HG03520 (cell line): ENCODE results near the gene VPS39.
"Not testable (repeated sequence)": the region's sequence is repeated elsewhere in the genome, so short reads cannot be mapped to it uniquely, and the experiment has no call there.

Experiments used
- ATAC-seq: cut with Tn5 transposase; IDR thresholded peaks from one replicate; pipeline ENCODE4 v1.9.1; 2021; ENCODE audit warnings: mild to moderate bottlenecking, moderate library complexity; ENCODE audit not compliant: unreplicated experiment

Gene VPS39, protein sequence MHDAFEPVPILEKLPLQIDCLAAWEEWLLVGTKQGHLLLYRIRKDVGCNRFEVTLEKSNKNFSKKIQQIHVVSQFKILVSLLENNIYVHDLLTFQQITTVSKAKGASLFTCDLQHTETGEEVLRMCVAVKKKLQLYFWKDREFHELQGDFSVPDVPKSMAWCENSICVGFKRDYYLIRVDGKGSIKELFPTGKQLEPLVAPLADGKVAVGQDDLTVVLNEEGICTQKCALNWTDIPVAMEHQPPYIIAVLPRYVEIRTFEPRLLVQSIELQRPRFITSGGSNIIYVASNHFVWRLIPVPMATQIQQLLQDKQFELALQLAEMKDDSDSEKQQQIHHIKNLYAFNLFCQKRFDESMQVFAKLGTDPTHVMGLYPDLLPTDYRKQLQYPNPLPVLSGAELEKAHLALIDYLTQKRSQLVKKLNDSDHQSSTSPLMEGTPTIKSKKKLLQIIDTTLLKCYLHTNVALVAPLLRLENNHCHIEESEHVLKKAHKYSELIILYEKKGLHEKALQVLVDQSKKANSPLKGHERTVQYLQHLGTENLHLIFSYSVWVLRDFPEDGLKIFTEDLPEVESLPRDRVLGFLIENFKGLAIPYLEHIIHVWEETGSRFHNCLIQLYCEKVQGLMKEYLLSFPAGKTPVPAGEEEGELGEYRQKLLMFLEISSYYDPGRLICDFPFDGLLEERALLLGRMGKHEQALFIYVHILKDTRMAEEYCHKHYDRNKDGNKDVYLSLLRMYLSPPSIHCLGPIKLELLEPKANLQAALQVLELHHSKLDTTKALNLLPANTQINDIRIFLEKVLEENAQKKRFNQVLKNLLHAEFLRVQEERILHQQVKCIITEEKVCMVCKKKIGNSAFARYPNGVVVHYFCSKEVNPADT

DNA sequence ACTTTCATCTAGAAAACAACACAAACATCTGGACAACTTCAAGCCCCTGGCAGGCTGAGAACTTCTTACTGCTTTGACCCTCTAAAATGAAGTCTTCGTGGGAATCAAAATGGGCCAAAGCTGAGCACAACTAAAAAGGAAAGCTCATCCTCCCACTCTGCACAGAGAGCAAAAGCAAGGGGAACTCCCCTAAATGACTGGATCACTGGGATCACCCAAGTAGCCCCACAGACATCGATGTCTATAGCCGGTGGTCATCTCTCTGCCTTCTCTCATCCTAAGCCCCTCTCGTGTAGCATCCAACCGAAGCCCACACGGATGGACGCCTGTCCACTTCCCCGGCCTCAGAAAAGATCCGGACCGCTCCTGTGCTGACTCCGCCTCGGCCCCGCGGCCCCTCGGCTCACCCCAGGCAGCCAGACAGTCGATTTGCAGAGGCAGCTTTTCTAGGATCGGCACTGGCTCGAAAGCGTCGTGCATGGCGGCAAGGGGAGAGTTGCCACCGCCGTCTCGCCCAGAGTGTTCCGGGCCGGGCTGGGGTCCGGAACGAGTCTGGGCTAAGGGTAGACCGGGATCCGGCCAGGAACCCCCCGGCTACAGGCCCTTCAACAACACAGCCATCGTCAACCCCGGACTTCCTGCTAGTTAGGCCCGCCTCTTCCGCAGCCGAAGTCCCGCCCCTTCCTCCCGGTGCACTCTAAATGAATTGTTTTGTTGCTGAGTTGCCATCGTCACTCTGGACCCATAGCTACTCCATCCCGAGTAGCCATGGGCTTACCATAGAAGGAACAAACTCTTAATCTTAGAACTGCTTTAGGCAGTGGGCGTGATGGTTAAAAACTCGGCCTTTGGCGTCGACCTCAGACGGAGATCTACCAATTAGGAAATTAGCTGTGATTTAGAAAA lies at the start of gene VPS39:
Gene VPS39 (minus strand): TSS at position 631 of the 906 bp plus-strand sequence. CDS start 151 bp downstream, at position 480.
- peak; percentile 78 for ATAC-seq

DNA sequence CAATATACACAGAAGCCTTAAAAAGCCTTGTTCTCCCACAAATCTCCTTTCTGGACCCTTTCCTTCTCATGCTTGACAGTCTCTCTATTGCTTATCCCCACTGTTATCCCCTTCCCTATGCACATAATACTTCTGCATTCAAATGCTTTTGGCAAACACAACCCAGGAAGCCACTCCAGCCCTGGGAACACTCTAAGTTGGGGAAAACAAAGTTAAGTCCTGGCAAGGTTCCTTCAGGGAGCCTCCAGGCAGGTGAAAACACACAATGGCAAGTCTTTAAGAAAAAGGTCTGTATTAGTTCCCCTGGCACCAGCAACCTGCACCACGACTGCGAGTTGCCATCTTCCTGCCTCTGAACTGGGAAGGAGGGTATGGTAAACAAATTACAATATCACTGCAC lies 45.2 kb upstream of the VPS39 start:
- ATAC-seq: no peak

DNA sequence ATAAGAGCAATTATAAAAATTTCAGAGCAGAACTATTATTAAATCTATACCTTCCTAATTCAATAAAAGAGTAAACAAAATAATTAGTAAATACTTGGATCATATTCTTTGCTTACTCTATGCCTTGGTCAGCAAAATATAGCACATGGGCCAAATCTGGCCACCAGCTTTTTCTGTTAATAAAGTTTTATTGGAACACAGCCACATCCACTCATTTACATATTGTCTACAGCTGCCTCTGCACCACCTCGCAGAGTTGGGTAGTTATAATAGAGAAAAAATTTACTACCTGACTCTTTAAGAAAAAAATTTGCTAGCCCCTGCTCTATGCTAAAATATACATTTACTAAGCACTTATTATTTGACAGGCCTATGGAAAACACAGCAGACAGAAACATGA lies 32.7 kb upstream of the VPS39 start:
- no peak for ATAC-seq

DNA sequence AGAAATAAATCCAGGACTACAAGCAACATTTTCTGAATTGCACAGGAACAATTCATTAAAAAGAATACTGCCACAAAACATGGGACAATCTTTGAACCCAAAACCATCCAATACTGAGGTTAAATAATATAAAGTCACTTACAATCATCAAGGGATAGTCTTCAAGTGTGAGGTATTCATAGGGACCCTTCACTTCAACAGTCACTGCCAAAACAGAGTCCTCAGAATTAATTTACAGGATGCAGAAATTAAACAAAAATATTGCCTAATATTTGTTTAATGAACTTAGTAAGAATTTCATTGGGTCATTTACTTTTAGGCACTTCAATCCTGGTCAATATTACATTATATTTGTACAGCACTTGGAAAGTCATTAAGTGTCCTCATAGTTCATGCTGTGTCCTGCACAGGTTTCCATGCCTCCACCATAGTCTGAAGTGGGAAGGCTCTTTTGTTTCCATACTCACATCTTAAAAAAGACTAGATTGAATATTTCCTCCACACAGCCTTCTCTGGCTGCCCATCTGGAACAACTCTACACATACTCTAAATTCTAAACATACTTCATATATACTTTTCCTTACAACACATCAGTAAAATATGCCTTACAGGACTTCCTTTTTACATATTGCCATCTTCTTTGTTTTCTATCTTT lies 31.6 kb upstream of the VPS39 start:
- ATAC-seq: no peak

DNA sequence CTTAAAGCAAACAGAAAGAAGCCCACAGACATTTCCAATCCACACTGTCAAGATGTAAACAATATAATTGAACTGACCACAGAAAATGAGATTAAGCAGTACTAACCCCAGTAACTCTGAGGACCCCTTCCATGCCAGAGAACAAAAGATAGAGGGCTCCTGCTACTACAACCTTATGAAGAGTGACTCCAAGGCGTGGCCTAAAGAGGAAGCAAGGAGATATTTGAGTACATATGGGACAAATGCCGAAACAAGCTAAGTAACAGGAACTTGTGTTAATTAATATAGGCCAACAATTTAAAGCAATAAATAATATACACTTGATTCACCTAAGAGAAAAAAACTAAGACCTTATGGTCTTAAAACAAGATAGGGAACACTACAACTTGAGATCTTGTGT lies 25.0 kb upstream of the VPS39 start:
- ATAC-seq: no peak

DNA sequence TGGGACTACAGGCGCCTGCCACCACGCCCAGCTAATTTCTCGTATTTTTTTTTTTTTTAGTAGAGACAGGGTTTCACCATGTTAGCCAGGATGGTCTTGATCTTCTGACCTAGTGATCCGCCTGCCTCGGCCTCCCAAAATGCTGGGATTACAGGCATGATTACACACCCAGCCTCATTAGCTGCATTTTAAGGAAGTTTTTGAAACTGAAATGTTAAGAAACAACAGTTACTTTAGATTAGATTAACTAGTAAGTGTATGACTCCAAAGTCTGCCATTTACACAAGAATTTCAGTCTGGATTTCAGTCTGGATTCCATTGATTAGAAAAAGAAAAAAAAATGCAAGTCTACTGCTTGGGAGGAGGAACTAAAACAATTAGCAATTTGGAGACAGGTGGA lies 24.5 kb upstream of the VPS39 start:
- ATAC-seq: no peak

DNA sequence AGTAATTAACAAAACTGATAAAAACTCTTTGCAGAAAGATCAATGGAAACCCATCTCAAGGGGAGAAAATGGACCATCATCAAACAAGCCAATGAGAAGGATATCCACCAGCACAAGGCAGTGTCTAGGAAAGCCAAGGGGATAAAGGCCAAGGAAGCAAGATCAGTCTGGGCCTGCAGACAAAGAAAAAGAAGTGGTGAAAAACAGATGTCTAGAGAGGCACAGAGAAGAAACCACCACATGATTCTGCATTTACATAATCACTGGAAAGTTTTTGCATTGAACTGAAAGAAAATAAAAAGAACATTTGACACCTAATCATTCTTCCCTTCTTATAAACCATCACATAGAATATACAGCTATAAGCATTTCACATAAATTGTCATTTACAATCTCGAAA lies 23.0 kb upstream of the VPS39 start:
- ATAC-seq: no peak

DNA sequence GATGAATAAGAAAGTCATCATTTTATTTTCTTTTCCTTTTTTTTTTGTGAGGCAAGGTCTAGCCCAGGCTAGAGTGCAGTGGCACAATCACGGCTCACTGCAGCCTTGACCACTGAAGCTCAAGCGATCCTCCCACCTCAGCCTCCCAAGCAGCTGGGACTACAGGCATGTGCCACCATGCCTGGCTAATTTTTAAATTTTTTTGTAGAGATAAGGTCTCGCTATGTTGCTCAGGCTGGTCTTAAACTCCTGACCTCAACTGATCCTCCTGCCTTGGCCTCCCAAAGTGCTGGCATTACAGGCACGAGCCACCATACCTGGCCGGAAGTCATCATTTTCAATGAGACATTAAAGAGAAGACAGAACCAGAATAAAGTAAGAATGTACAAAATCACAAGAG lies 20.9 kb upstream of the VPS39 start:
- ATAC-seq: not testable (repeated sequence)

DNA sequence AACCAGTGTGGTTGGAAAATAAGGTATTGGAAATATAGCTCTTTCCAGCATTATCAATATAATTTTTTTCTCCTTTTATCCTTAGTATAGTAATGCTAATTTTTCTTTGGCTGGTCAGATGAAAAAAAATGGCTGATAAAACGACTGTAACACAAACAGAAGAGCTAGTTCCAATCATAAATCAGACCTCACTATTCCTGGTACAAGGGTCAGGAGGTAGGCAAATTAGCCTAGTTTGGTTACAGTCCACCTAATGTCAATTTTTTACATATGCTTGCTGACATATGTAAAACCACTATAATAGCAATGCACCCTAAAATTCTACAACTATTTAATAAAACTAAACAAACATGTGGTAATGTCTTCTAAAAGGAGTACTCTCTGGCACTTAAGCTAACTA lies 19.9 kb upstream of the VPS39 start:
- no peak for ATAC-seq

DNA sequence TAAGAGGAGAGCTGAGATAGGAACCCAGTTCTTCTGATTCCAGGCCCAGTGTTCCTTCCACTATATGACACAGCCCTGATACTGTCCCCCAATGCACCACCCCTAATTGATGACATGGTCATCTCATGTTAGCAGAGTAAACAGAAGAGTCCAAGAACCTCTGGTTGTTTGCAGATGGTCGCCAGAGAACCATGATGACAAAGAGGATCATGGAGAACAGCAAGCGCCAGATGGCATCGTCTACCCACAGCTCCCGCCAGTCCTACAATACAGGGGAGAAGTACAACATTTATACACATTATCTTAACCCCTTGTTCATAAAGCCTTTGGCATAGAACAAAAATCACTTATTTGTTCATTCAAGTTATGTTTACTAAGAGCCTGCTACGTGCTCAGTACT lies 18.5 kb upstream of the VPS39 start:
- ATAC-seq: no peak

DNA sequence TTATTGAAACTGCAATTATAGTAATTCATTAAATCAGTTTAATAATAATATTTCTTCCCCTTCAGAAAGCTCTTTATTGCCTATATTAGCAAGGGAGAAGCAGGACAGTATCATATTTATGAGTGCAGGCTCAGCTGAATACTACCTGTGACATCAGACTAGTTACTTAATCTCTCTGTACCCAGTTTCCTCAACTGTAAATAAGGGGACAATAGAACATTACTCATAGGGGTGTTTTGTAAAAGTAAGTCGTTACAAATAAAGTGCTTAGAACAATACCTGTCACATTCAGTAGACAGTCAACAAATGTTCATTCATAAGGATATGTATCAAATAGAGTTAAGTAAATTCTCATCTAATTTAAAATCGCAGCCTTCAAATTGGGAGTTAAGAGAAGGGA lies 12.1 kb upstream of the VPS39 start:
- no peak for ATAC-seq

DNA sequence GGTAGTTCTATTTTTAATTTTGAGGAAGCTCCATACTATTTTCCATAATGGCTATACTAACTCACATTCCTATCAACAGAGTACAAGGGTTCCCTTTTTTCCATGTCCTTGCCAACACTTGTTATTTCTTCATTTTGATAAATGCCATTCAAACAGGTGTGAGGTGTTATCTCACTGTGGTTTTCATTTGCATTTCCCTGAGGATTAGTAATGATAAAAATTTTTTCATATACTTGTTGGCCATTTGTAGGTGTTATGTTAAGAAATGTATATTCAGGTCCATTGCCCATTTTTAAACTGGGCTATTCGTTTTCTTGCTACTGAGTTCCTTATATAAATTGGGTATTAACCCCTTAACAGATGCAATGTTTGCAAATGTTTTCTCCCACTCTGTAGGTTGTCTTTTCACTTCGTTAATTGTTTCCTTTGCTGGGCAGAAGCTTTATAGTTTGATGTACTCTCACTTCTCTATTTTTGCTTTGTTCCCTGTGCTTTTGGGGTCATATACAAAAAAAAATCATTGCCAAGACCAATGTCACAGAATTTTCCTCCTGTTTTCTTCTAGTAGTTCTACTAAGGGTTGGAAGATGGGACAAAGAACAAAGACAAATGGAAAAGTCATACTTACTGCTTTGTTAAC lies 11.0 kb upstream of the VPS39 start:
- no peak for ATAC-seq

DNA sequence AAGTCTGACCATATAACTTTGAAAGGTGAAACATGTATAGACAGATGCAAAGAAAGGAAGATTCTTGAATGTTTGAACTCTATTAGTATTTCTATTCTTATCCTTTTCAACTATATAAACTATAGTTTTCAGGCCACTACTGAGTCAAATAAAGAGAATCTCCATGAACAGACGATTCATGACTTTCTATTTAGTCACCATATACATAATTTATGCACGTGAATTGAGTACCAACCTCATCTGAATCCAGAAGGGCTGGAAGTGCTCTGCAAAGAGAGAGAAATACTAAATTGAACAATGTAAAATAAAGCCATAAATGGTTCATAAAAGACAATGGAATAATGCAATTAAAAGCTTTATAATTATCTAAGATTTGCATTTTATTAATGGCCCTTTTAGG lies 9.5 kb upstream of the VPS39 start:
- no peak for ATAC-seq

DNA sequence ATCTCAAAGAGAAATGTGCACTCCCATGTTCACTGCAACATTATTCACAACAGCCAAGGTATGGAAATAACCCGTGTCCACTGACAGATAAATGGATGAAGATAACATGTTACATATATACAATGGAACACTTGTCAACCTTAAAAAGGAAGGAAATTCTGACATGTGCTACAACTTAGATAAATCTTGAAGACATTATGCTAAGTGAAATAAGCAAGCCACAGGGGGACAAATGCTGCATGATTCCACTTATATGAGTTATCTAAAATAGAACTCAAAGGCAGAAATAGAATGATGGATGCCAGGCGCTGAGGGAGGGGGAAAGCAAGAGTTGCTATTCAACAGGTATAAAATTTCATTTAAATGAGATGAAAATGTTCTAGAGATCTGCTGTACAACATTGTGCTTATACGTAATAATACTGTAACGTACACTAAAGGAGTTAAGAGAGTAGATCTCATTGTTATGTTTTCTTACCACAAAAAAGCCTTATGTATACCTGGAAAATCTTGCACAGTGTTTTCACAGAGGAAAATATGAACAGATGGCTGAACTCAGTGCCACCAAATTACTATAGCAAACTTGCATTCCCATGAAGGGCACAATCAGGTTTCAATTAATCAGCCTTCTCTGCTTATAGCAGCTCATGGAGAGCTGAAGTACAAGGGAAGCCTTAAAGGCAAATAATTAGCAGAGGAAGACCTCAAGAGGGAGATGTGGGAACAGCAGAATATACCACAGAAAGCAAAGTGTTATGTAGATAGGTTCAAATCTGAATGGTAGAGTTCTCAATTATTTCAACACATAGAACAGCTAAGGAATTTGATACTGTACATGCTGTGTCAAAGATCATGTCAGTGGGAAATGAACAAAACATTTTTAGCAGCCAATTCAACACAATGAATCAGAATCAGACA lies 8.1 kb upstream of the VPS39 start:
- ATAC-seq: no peak

DNA sequence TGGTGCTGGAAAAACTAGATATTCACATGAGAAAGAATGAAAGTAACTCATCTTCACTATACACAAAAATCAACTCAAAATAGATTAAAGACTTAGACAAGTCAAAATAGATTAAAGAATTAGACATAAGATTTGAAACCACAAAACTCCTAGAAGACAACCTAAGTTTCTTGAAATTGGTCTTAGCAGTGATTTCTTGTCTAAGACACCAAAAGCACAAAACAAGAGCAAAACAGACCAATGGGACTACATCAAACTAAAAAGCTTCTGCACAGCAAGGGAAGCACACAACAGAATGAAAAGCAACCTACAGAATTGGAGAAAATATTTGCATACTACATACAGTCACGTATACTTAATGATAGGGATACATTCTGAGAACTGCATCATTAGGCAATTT lies 6.5 kb upstream of the VPS39 start:
- no peak for ATAC-seq

DNA sequence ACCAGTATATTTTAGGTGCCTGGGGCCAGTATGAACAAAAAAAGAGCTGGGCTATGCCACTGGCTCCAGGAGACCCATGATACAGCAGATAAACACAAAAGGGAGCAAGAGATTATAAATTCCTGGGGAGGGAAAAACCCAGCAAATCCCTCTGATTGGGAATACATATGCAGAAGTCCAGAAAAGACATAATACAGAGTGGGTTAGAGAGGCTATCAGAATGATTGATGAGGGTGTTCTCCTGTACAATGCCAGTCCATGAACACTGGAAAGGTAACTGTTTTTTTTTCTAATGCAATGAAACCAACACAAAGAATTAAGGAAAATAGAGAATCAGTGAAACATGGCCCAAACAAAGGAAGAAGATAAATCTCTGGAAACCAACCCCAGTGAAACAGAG lies 5.4 kb upstream of the VPS39 start:
- no peak for ATAC-seq

DNA sequence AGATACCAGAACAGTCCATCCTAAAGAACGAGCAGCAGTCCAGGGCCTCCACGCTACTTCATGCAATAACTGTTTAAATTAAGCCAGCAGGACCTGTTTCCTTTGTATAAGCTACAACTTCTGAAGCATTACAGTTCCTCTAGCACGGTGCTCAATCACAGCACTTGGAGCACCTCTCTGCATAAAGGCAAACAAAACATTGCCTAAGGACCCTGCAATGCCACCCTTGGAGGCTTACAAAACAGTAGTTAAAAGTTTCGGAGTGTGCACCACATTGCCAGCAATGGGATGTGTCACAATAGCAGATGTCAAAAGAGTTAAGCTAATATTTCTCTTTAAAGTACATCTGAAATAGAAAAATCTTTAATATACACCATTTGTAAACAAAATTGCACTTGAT lies 2.6 kb upstream of the VPS39 start:
- no peak for ATAC-seq

DNA sequence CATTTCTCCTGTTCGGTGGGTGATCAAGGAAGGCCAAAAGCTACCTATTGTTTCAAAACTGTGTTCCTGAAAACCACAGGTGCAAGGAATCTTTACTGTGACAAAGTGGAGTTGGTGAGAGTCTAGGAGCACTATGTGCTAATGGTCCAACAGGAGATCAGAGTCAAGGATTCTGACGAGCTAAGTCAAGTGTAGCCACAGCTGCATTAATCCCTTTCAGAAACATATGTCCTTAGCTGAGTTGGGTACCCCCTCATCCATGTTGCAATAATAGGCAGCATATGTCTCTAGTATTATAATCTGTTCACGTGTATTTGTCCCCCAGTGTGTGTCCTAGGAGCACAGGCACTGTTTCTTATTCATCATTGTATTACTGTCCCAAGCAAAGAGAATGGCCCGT lies 1.7 kb downstream of the VPS39 start:
- no peak for ATAC-seq

DNA sequence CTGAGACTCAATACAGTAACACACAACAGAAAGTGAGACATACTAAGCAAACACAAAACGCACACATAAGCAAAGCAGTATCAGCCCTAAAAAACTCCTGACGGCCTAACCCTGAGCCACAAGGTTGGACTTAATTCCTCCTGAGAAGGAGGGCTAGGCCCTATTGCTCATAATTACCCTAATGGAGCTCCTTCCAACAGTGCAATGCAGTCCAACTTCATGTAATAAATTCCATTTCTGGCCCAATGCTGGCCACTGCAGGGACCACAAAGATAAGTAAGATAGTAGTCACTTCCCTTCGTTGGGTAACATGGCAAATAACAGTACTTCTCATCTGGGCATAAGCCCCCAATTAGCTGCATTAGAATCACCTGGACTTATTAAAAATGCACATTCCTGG lies 4.2 kb downstream of the VPS39 start:
- ATAC-seq: no peak
